ENCODE data around the gene IL12A.

GRCh38 chr3:160001148-160001760, 12.6 kb downstream of the IL12A start:
- TF ChIP-seq CTCF (IDR thresholded peaks at IDR 0.05), result no peak
- no peak for TF ChIP-seq POLR2A (IDR thresholded peaks at IDR 0.05)
